HT-29 (cell line): ENCODE results near the gene POLR3K. TPM values are rescaled to one million over a fixed set of nuclear protein-coding genes. Genes with fewer than 3 reads are reported as not detected.
A peak's percentile ranks its signal among the peaks of the same experiment; 100 is the strongest.

Experiments used
- DNase-seq: peaks from one replicate; pipeline ENCODE4 v3.0.0-alpha.2; 2015; ENCODE audit warnings: low spot score
- total RNA-seq: library from RNA; depleted of rRNA; stranded (reverse); fragments of >200 nt; shearing (Covaris generic); gene quantifications from 2 replicates; pipeline ENCODE4 v1.2.3, GENCODE V29; 2014; rRNA removed

POLR3K gene
- 19.8 and 26.8 TPM in 2 replicates for total RNA-seq

- peak; percentile 99 for DNase-seq
These were observed at the start of gene POLR3K, which contains the start of gene SNRNP25 for GRCh38 chr16:53346-54236. TSS of gene POLR3K (minus strand) at chr16:53608. CDS start at chr16:53586, 22 bp downstream. TSS of gene SNRNP25 (plus strand) at chr16:53828. CDS start at chr16:54017, 189 bp downstream.

GRCh38 chr16:102060-102855 is 48.9 kb upstream of the POLR3K start:
- DNase-seq: no peak

GRCh38 chr16:101586-101985 is 48.2 kb upstream of the POLR3K start:
- no peak for DNase-seq

GRCh38 chr16:100989-101388 is 47.6 kb upstream of the POLR3K start:
- DNase-seq: no peak

- DNase-seq: no peak
These were observed 44.4 kb upstream of the POLR3K start for GRCh38 chr16:97822-98221.

GRCh38 chr16:96935-97381 is 43.5 kb upstream of the POLR3K start:
- peak; percentile 91 for DNase-seq

GRCh38 chr16:94918-95265 is 41.5 kb upstream of the POLR3K start:
- no peak for DNase-seq

GRCh38 chr16:92431-93339 is 39.3 kb upstream of the POLR3K start:
- no peak for DNase-seq

- DNase-seq: no peak
These were observed 38.1 kb upstream of the POLR3K start for GRCh38 chr16:91484-91883.

GRCh38 chr16:89391-90302 is 36.2 kb upstream of the POLR3K start:
- no peak for DNase-seq

GRCh38 chr16:88613-89012 is 35.2 kb upstream of the POLR3K start:
- no peak for DNase-seq

GRCh38 chr16:86483-86952 is 33.1 kb upstream of the POLR3K start:
- DNase-seq: no peak

GRCh38 chr16:85865-86264 is 32.5 kb upstream of the POLR3K start:
- DNase-seq: no peak

GRCh38 chr16:85407-85782 is 32.0 kb upstream of the POLR3K start:
- DNase-seq: no peak

GRCh38 chr16:84718-85406 is 31.5 kb upstream of the POLR3K start:
- no peak for DNase-seq

- DNase-seq: no peak
These were observed 30.6 kb upstream of the POLR3K start for GRCh38 chr16:83781-84615.

- no peak for DNase-seq
These were observed 29.7 kb upstream of the POLR3K start for GRCh38 chr16:83060-83603.
